Stimulated activated CD4-positive, alpha-beta T cell treated with anti-CD3 and anti-CD28 coated beads, Interleukin-12 subunit alpha, Interleukin-12 subunit beta, amount 100 ng/mL, for 4 hours (primary cell): ENCODE data around the gene CUX1.

ENCODE experiments used
- DNase-seq: peaks from one replicate; pipeline ENCODE4 v3.0.0-alpha.2; 2020

The CUX1 gene

GRCh38 chr7:102055181-102055976 is 238.0 kb downstream of the CUX1 start:
- DNase-seq: no peak

- no peak for DNase-seq
Observed at GRCh38 chr7:102059524-102059923, 242.1 kb downstream of the CUX1 start.

- no peak for DNase-seq
Observed at GRCh38 chr7:102061354-102061945, 244.0 kb downstream of the CUX1 start.

- no peak for DNase-seq
Observed at GRCh38 chr7:102061981-102062390, 244.6 kb downstream of the CUX1 start.

GRCh38 chr7:102063690-102064180 is 246.3 kb downstream of the CUX1 start:
- no peak for DNase-seq

GRCh38 chr7:102064361-102065025 is 247.1 kb downstream of the CUX1 start:
- no peak for DNase-seq

GRCh38 chr7:102065226-102065625 is 247.8 kb downstream of the CUX1 start:
- no peak for DNase-seq

- DNase-seq: no peak
Observed at GRCh38 chr7:102066476-102066875, 249.1 kb downstream of the CUX1 start.

- DNase-seq: no peak
Observed at GRCh38 chr7:102068846-102069245, 251.4 kb downstream of the CUX1 start.

GRCh38 chr7:102069931-102070629 is 252.7 kb downstream of the CUX1 start:
- no peak for DNase-seq

- no peak for DNase-seq
Observed at GRCh38 chr7:102072003-102072402, 254.6 kb downstream of the CUX1 start.

- no peak for DNase-seq
Observed at GRCh38 chr7:102072636-102073209, 255.3 kb downstream of the CUX1 start.

GRCh38 chr7:102073931-102074880 is 256.8 kb downstream of the CUX1 start:
- DNase-seq: no peak

- DNase-seq: no peak
Observed at GRCh38 chr7:102075126-102075525, 257.7 kb downstream of the CUX1 start.

GRCh38 chr7:102075553-102076135 is 258.2 kb downstream of the CUX1 start:
- DNase-seq: no peak

GRCh38 chr7:102077081-102077480 is 259.7 kb downstream of the CUX1 start:
- no peak for DNase-seq

- DNase-seq: no peak
Observed at GRCh38 chr7:102079140-102080018, 262.0 kb downstream of the CUX1 start.

GRCh38 chr7:102080019-102080433 is 262.6 kb downstream of the CUX1 start:
- no peak for DNase-seq

- no peak for DNase-seq
Observed at GRCh38 chr7:102080434-102081243, 263.2 kb downstream of the CUX1 start.
